K562 (cell line): ENCODE measurements around the gene EXOG. TPM values are rescaled to one million over a fixed set of nuclear protein-coding genes. Genes with fewer than 3 reads are reported as not detected.

Source experiments
- ATAC-seq: fragments of 200-7000 bp; cut with Tn5 transposase; 3 replicates; pipeline ENCODE4 v1.9.1; 2020; ENCODE audit warnings: moderate library complexity
- BruUV-seq: library from RNA; stranded (reverse); fragments of 400-500 nt; replicated peaks from 2 replicates; lab custom pipeline; 2021; lab: Mats Ljungman, UMichigan
- CTCF ChIA-PET: fragments of 300-600 bp; formaldehyde crosslinking; extraction: SDS; loops from one replicate; lab custom pipeline; 2021; ENCODE audit warnings: low intra/inter-chr PET ratio; lab: Yijun Ruan, JAX
- POLR2A ChIA-PET: fragments of 300-600, 350-650 bp; sonication (Branson Sonifier 250); formaldehyde crosslinking; extraction: SDS; loops from one replicate; lab custom pipeline; 2021; ENCODE audit warnings: antibody characterized with exemption, inconsistent platforms; lab: Yijun Ruan, JAX
- DNase-seq, 4 experiments: peaks; one replicate each; pipeline versions ENCODE4 v3.0.0 to v3.0.0-alpha.2; 2011 to 2018; ENCODE audit warnings: low spot score in 3 of 4, mixed read lengths in 3 of 4; ENCODE audit errors: extremely low read depth in 1 of 4
- FAIRE-seq: peaks from 2 replicates; lab custom pipeline; 2011; peaks lifted over from hg19 to GRCh38; lab: Jason Lieb, UNC
- H2AFZ ChIP-seq: 2 replicates; pipeline ENCODE4 v1.6.0; 2011; ENCODE audit warnings: low read depth, low read length, control low read depth, inconsistent platforms
- H3K27ac ChIP-seq: fragments of 200-600 bp; 3 replicates; pipeline ENCODE4 v1.8.0; 2011; ENCODE audit warnings: low read depth, mild to moderate bottlenecking, control low read depth, inconsistent platforms, low read length, moderate library complexity, mixed read lengths; ENCODE audit errors: extremely low read depth
- H3K27me3 ChIP-seq, 2 experiments: fragments of 300-600 bp in 1 of 2; 2 replicates in 1 of 2; 3 replicates in 1 of 2; pipeline versions ENCODE4 v1.6.0 to v1.8.0; 2011; ENCODE audit warnings: inconsistent platforms in 2 of 2, low read length in 2 of 2, mild to moderate bottlenecking in 1 of 2, mixed read lengths in 1 of 2, moderate library complexity in 1 of 2; ENCODE audit not compliant: control insufficient read depth in 2 of 2, insufficient read depth in 2 of 2
- H3K36me3 ChIP-seq: fragments of 300-600 bp; 3 replicates; pipeline ENCODE4 v1.8.0; 2011; ENCODE audit warnings: mild to moderate bottlenecking, low read length, inconsistent platforms; ENCODE audit not compliant: control insufficient read depth, insufficient read depth
- H3K4me1 ChIP-seq, 2 experiments: fragments of 200-600 bp in 1 of 2; replicated peaks in 1 of 2; 2 replicates in 1 of 2; 3 replicates in 1 of 2; pipeline versions ENCODE4 v1.5.1 to v1.8.0; 2011; ENCODE audit warnings: inconsistent platforms in 2 of 2, low read length in 2 of 2, mild to moderate bottlenecking in 1 of 2, mixed read lengths in 1 of 2, moderate library complexity in 1 of 2; ENCODE audit not compliant: control insufficient read depth in 2 of 2, insufficient read depth in 2 of 2
- H3K4me2 ChIP-seq: 2 replicates; pipeline ENCODE4 v1.6.1; 2011; ENCODE audit warnings: low read length, control low read depth, inconsistent platforms, mixed read lengths; ENCODE audit not compliant: insufficient read depth
- H3K4me3 ChIP-seq: fragments of 200-600 bp; sonication (generic), shearing (Covaris generic); 2 replicates; pipeline ENCODE4 v1.5.1; 2016; ENCODE audit warnings: control low read depth, inconsistent platforms
- H3K79me2 ChIP-seq: fragments of 200-600 bp; 3 replicates; pipeline ENCODE4 v1.8.0; 2011; ENCODE audit warnings: low read length, inconsistent platforms; ENCODE audit not compliant: control insufficient read depth, insufficient read depth
- H3K9ac ChIP-seq, 2 experiments: 2 replicates each; pipeline versions ENCODE4 v1.6.0 to v1.6.1; 2011; ENCODE audit warnings: low read depth in 2 of 2, low read length in 2 of 2, control low read depth in 1 of 2, inconsistent platforms in 1 of 2, mild to moderate bottlenecking in 1 of 2, mixed read lengths in 1 of 2; ENCODE audit not compliant: insufficient read depth in 1 of 2
- H3K9me1 ChIP-seq: one replicate; pipeline ENCODE4 v1.6.0; 2011; ENCODE audit warnings: inconsistent platforms, mild to moderate bottlenecking, low read length, moderate library complexity; ENCODE audit not compliant: control insufficient read depth, insufficient read depth
- H3K9me3 ChIP-seq: replicated peaks from 2 replicates; pipeline ENCODE4 v1.5.1; 2011; ENCODE audit warnings: low read depth, low read length, inconsistent platforms; ENCODE audit not compliant: control insufficient read depth, insufficient read depth
- H4K20me1 ChIP-seq: replicated peaks from 2 replicates; pipeline ENCODE4 v1.6.1; 2011; ENCODE audit warnings: low read length, inconsistent platforms, mixed read lengths; ENCODE audit not compliant: control insufficient read depth, insufficient read depth
- ARID1B ChIP-seq: fragments of 450-650 bp; IDR thresholded peaks from 2 replicates; pipeline ENCODE4 v1.6.1; 2016; ENCODE audit warnings: antibody characterized with exemption, mild to moderate bottlenecking, inconsistent platforms
- ASH1L ChIP-seq: fragments of 450-650 bp; IDR thresholded peaks from 2 replicates; pipeline ENCODE4 v1.6.1; 2018; ENCODE audit warnings: borderline replicate concordance, mild to moderate bottlenecking, low read depth; ENCODE audit not compliant: partially characterized antibody
- CBFA2T3 ChIP-seq: fragments of 450-650 bp; IDR thresholded peaks from 2 replicates; pipeline ENCODE4 v1.6.1; 2017
- FOXA3 ChIP-seq, 2 experiments: fragments of 450-650 bp in 1 of 2; sonication (generic) in 1 of 2; formaldehyde crosslinking; IDR thresholded peaks in 1 of 2; conservative IDR thresholded peaks in 1 of 2; 2 replicates each; pipeline versions ENCODE4 v1.4.0 to v1.8.0; 2020 to 2022; ENCODE audit warnings: mild to moderate bottlenecking in 2 of 2, missing genetic modification reagents in 1 of 2
- FOXK2 ChIP-seq, 2 experiments: fragments of 450-650 bp; IDR thresholded peaks in 1 of 2; conservative IDR thresholded peaks in 1 of 2; 2 replicates each; pipeline ENCODE4 v1.6.1; 2016; ENCODE audit warnings: low read depth in 2 of 2, mild to moderate bottlenecking in 1 of 2
- ILK ChIP-seq: fragments of 450-650 bp; IDR thresholded peaks from 2 replicates; pipeline ENCODE4 v1.6.1; 2016; ENCODE audit warnings: missing genetic modification characterization, low read depth, mild to moderate bottlenecking, missing compliant biosample characterization, moderate library complexity, borderline replicate concordance
- NCOA4 ChIP-seq: fragments of 450-650 bp; IDR thresholded peaks from 2 replicates; pipeline ENCODE4 v1.6.1; 2018; ENCODE audit warnings: mild to moderate bottlenecking; ENCODE audit not compliant: partially characterized antibody
- TARDBP ChIP-seq: fragments of 450-650 bp; IDR thresholded peaks from 2 replicates; pipeline ENCODE4 v1.6.1; 2016
- TCF3 ChIP-seq: sonication (generic); formaldehyde crosslinking; IDR thresholded peaks from 2 replicates; pipeline ENCODE4 v1.4.0; 2020; ENCODE audit warnings: mild to moderate bottlenecking, missing genetic modification reagents
- whole genome bisulfite sequencing: fragments of 100-300 bp; shearing (Covaris generic); methylation state at CpG from one replicate; pipeline ENCODE4 v1.1.6; 2016; ENCODE audit warnings: low coverage, mixed read lengths; ENCODE audit not compliant: insufficient coverage; ENCODE audit errors: missing lambda C conversion rate; 5-methylcytosine and 5-hydroxymethylcytosine counted together
- in situ Hi-C: fragments of 300-500 bp; cut with MboI; formaldehyde crosslinking; loops from 4 replicates; pipeline ENCODE4 v1.15.0; 2018; ENCODE audit warnings: inconsistent platforms, mixed read lengths
- intact Hi-C: fragments of 100-400 bp; cut with micrococcal nuclease; formaldehyde crosslinking; loops from 2 replicates; pipeline ENCODE4 v1.14.2; 2022
- polyA plus RNA-seq, 8 experiments: library from polyadenylated mRNA; depleted of rRNA in 4 of 8; stranded (reverse) in 5 of 8; unstranded in 3 of 8; fragments of >200 nt; fragmentation: Nextera tagmentation in 2 of 8; fragmentation: Illumina TruSeq in 1 of 8; extraction: Ambion mirVana in 2 of 8; extraction: Trizol in 1 of 8; gene quantifications; 2 replicates each; pipeline versions ENCODE4 v1.2.1 to v1.2.3, GENCODE V29; 2011 to 2014; ENCODE audit warnings: inconsistent platforms in 1 of 8, missing spikeins in 1 of 8
- total RNA-seq, 7 experiments: library from RNA; depleted of rRNA in 6 of 7; stranded (reverse); fragments of >200 nt in 6 of 7; fragmentation: Illumina TruSeq in 2 of 7; extraction: Trizol in 2 of 7; gene quantifications; 2 replicates each; pipeline versions ENCODE4 v1.2.1 to v1.2.3, GENCODE V29; 2011 to 2021; ENCODE audit warnings: low replicate concordance in 1 of 7

The EXOG gene
- total and polyA plus RNA-seq, 9 of the 15 experiments (the other 6 are each of a cell fraction or from before 2014, with no cell fraction given), result 10.8 to 21.7 (median 14.8) TPM

DNA sequence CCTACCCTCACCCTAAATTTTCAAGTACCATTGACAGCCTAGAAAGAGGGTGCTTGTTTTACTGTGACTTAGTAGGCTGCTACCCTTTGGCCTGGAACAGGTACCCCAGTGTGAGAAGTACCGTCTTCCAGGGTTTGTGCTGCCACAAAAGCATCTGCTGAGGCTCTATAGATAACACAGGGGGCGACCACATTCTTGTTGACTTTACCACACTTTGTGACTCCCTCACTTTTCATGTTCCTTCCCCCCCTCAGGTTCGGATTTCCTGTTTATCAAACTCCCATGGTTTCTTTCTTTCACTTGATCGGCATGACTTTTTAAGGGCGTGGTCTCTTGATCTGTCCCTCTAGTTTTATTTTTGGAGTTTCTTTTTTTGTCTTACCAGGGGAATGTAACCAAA is 23.5 kb downstream of the EXOG start:
- peak; percentile 46 for FAIRE-seq
- BruUV-seq, result no TSS peak
- H3K9ac ChIP-seq, result peak overlapping the region in 1 of 2 experiments; percentile 10; a peak in 1 of 4 replicates
- DNase-seq, result peak in 2 of 4 experiments; percentile 38 to 51
- H4K20me1 ChIP-seq, result no peaks in the 10 kb centered on the region
- H3K4me1 ChIP-seq, result no peaks in the 10 kb centered on the region
- no peak overlapping the region for H3K27ac ChIP-seq
- POLR2A ChIA-PET, result interaction anchor here (0.7 to 1.1 kb wide), 3 partner anchors 9 to 711 kb away, joined by 3 to 4 read pairs (median 3); partner anchors contain the start of gene EXOG
- peak; percentile 95 to 97 for TF ChIP-seq FOXA3 (CRISPR knock-in tag; conservative IDR thresholded peaks at IDR 0.05 in 1 of 2, IDR thresholded peaks at IDR 0.05 in 1 of 2)
- no peak for TF ChIP-seq NCOA4
- peak; percentile 56; the same call in 1 of the 2 replicates for TF ChIP-seq TCF3
- no peak for TF ChIP-seq ASH1L
- peak in 1 of 2 experiments; percentile 34; a peak in 2 of 4 replicates for TF ChIP-seq FOXK2 (conservative IDR thresholded peaks at IDR 0.05 in 1 of 2, IDR thresholded peaks at IDR 0.05 in 1 of 2; ENCODE audit: low read depth in 2 of 2)
- no peak for TF ChIP-seq ILK (tag)
- TF ChIP-seq TARDBP, result no peak
- TF ChIP-seq ARID1B, result 0 out of 2 replicates have a peak, but pooled peaks have one; percentile 35
- peak; percentile 53 for TF ChIP-seq CBFA2T3
- peaks cover 9% of the 10 kb centered on the region; the same call in 2 of the 3 replicates for H3K36me3 ChIP-seq
- H3K4me3 ChIP-seq, result no peak overlapping the region
- ATAC-seq, result peak; percentile 55
- in situ Hi-C loops, result loop anchor here (10.0 kb wide), 1 partner anchor 135 kb away; no protein-coding TSS in a partner anchor
- CTCF ChIA-PET, result interaction anchor here (1.1 to 4.3 kb wide), 3 partner anchors 20 to 511 kb away, joined by 3 to 26 read pairs (median 4); no protein-coding TSS in a partner anchor
- no peaks in the 10 kb centered on the region for H3K27me3 ChIP-seq
- H3K79me2 ChIP-seq, result no peaks in the 10 kb centered on the region
- WGBS, result 21% methylated on average over 5 of the region's 5 CpGs
- no peaks in the 10 kb centered on the region for H3K9me3 ChIP-seq
- intact Hi-C loops, result loop anchor here (5.0 to 10.0 kb wide), 2 partner anchors 323 to 485 kb away; no protein-coding TSS in a partner anchor
- no peaks in the 10 kb centered on the region for H3K9me1 ChIP-seq
- H3K4me2 ChIP-seq, result no peak overlapping the region
- H2AFZ ChIP-seq, result no peak overlapping the region
